Body of pancreas (tissue), 4 donors: Measurements from ENCODE around the gene KCNE4. TPM values are rescaled to one million over a fixed set of nuclear protein-coding genes. Genes with fewer than 3 reads are reported as not detected.

Experiments
- ATAC-seq: fragments of 150-250 bp; one replicate; pipeline ENCODE4 v1.9.1; 2016
- DNase-seq, 4 donors: peaks; one replicate each; pipeline ENCODE4 v3.0.0-alpha.2; 2019
- H3K27ac ChIP-seq, 4 donors: fragments of 200-600 bp; sonication (generic); 1 replicate in 3 of 4; 2 replicates in 1 of 4; pipeline versions ENCODE4 v1.5.1 to v1.6.1; 2016 to 2019; ENCODE audit warnings: mild to moderate bottlenecking in 1 of 4, mixed read lengths in 1 of 4, moderate library complexity in 1 of 4
- H3K27me3 ChIP-seq, 2 donors: fragments of 200-600 bp; sonication (generic); one replicate each; pipeline ENCODE4 v1.6.0; 2016; ENCODE audit warnings: mild to moderate bottlenecking in 1 of 2
- H3K36me3 ChIP-seq, 2 donors: fragments of 200-600 bp; sonication (generic); replicated peaks in 1 of 2; 2 replicates each; pipeline ENCODE4 v1.5.1; 2016; ENCODE audit warnings: low read depth in 2 of 2; ENCODE audit not compliant: insufficient read depth in 1 of 2
- H3K4me1 ChIP-seq: fragments of 200-600 bp; sonication (generic); one replicate; pipeline ENCODE4 v1.6.0; 2016
- H3K4me3 ChIP-seq, 2 donors: fragments of 200-600 bp; sonication (generic); 1 replicate in 1 of 2; 2 replicates in 1 of 2; pipeline ENCODE4 v1.5.1; 2016 to 2019
- H3K9me3 ChIP-seq, 3 donors: fragments of 200-600 bp; sonication (generic); 1 replicate in 2 of 3; 2 replicates in 1 of 3; pipeline ENCODE4 v1.5.1; 2016
- CTCF ChIP-seq, 7 experiments: fragments of 450-650 bp in 4 of 7; fragments of 200-600 bp in 3 of 7; sonication (generic) in 3 of 7; IDR thresholded peaks; one replicate each; pipeline ENCODE4 v1.5.1; 2016 to 2019; ENCODE audit warnings: antibody characterized with exemption in 7 of 7
- POLR2A ChIP-seq, 3 donors: fragments of 450-650 bp; IDR thresholded peaks; one replicate each; pipeline ENCODE4 v1.6.1; 2016; ENCODE audit warnings: antibody characterized with exemption in 3 of 3, mild to moderate bottlenecking in 2 of 3
- WGBS, 2 donors: methylation state at CpG; one replicate each; pipeline ENCODE4 v1.1.5; 2017; 5-methylcytosine and 5-hydroxymethylcytosine counted together
- intact Hi-C: fragments of 100-400 bp; cut with DNase I; formaldehyde crosslinking; loops from one replicate; pipeline ENCODE4 v1.15.1; 2023
- total RNA-seq, 2 donors: library from RNA; depleted of rRNA; stranded (reverse); fragments of >200 nt; gene quantifications; one replicate each; pipeline ENCODE4 v1.1.0, GENCODE V29; 2016

KCNE4 gene
- total RNA-seq, 2 donors from 2014 or later, result 3.9 to 4.6 TPM

GRCh38 chr2:223081789-223082188 lies 29.8 kb downstream of the KCNE4 start:
- 59 to 72% methylated on average over 3 of the region's 3 CpGs for WGBS, 2 donors
- no peak for TF ChIP-seq POLR2A (IDR thresholded peaks at IDR 0.05)
- no peak for TF ChIP-seq CTCF (IDR thresholded peaks at IDR 0.05)
- ATAC-seq, result no peak
- Histone ChIP-seq H3K36me3 (no peaks in the 10 kb centered on the region), H3K27ac (no peak overlapping the region), H3K9me3 (no peaks in the 10 kb centered on the region), H3K4me3 (no peak overlapping the region), H3K4me1 (peaks cover 6% of the 10 kb centered on the region), H3K27me3 (no peaks in the 10 kb centered on the region)
- DNase-seq, result no peak
- intact Hi-C loops, result no loop called here

GRCh38 chr2:223082706-223083105 lies 30.7 kb downstream of the KCNE4 start:
- TF ChIP-seq POLR2A (IDR thresholded peaks at IDR 0.05), result no peak
- no peak for TF ChIP-seq CTCF (IDR thresholded peaks at IDR 0.05)
- WGBS, 2 donors, result 0% methylated on average over 2 of the region's 2 CpGs

GRCh38 chr2:223083402-223084070 lies 31.5 kb downstream of the KCNE4 start:
- intact Hi-C loops, result no loop called here
- H3K4me1 ChIP-seq, result peaks cover 7% of the 10 kb centered on the region
- DNase-seq (no peak), ATAC-seq (no peak)
- TF ChIP-seq POLR2A (IDR thresholded peaks at IDR 0.05) (no peak), CTCF (IDR thresholded peaks at IDR 0.05) (no peak)
- H3K27ac ChIP-seq, result no peak overlapping the region
- no peaks in the 10 kb centered on the region for H3K9me3 ChIP-seq
- no peaks in the 10 kb centered on the region for H3K27me3 ChIP-seq
- 65 to 68% methylated on average over 7 of the region's 7 CpGs for WGBS, 2 donors
- H3K4me3 ChIP-seq, result no peak overlapping the region
- no peaks in the 10 kb centered on the region for H3K36me3 ChIP-seq

More at GRCh38 chr2:223082706-223083105, 30.7 kb downstream of the KCNE4 start:
- no peak overlapping the region for H3K4me3 ChIP-seq
- no peaks in the 10 kb centered on the region for H3K9me3 ChIP-seq
- H3K27ac ChIP-seq, result no peak overlapping the region
- H3K4me1 ChIP-seq, result peaks cover 6% of the 10 kb centered on the region
- no peak for ATAC-seq
- no peaks in the 10 kb centered on the region for H3K27me3 ChIP-seq
- intact Hi-C loops, result no loop called here
- H3K36me3 ChIP-seq, result no peaks in the 10 kb centered on the region
- DNase-seq, result no peak

- WGBS, 2 donors, result 63 to 69% methylated on average over 2 of the region's 2 CpGs
- Histone ChIP-seq H3K27me3 (no peaks in the 10 kb centered on the region), H3K36me3 (no peaks in the 10 kb centered on the region), H3K9me3 (no peaks in the 10 kb centered on the region), H3K27ac (no peak overlapping the region), H3K4me3 (no peak overlapping the region), H3K4me1 (peaks cover 20% of the 10 kb centered on the region)
- TF ChIP-seq CTCF (IDR thresholded peaks at IDR 0.05) (no peak), POLR2A (IDR thresholded peaks at IDR 0.05) (no peak)
- intact Hi-C loops, result no loop called here
- ATAC-seq (peak; percentile 76), DNase-seq (peak; percentile 16 to 75 (median 46))
Observed at GRCh38 chr2:223084873-223085272, 32.9 kb downstream of the KCNE4 start.

GRCh38 chr2:223086370-223086981 lies 34.5 kb downstream of the KCNE4 start:
- H3K27ac ChIP-seq, result no peak overlapping the region
- no peak for TF ChIP-seq POLR2A (IDR thresholded peaks at IDR 0.05)
- TF ChIP-seq CTCF (IDR thresholded peaks at IDR 0.05), result no peak
- no peaks in the 10 kb centered on the region for H3K9me3 ChIP-seq
- WGBS, 2 donors, result 90 to 91% methylated on average over 13 of the region's 13 CpGs
- intact Hi-C loops, result no loop called here
- no peak overlapping the region for H3K4me3 ChIP-seq
- ATAC-seq (no peak), DNase-seq (no peak)
- H3K4me1 ChIP-seq, result peaks cover 33% of the 10 kb centered on the region
- H3K27me3 ChIP-seq, result no peaks in the 10 kb centered on the region
- H3K36me3 ChIP-seq, result no peaks in the 10 kb centered on the region
